Heart right ventricle (tissue), 16 donors: Measurements from ENCODE around the gene GREB1L. TPM values are rescaled to one million over a fixed set of nuclear protein-coding genes. Genes with fewer than 3 reads are reported as not detected.

ENCODE experiments used
- ATAC-seq, 8 donors: fragments of 200-7000 bp; cut with Tn5 transposase; one replicate each; pipeline ENCODE4 v1.9.1; 2020; ENCODE audit warnings: mild to moderate bottlenecking in 8 of 8, moderate library complexity in 8 of 8, moderate number of reproducible peaks in 1 of 8
- DNase-seq, 2 donors: peaks; one replicate each; pipeline ENCODE4 v3.0.0-alpha.2; 2020
- H3K27ac ChIP-seq, 10 donors: fragments of 200-600 bp; sonication (generic) in 2 of 10; one replicate each; pipeline versions ENCODE4 v1.5.0 to v1.8.0; 2020 to 2022; ENCODE audit warnings: mild to moderate bottlenecking in 3 of 10
- H3K27me3 ChIP-seq, 7 donors: fragments of 200-600 bp; one replicate each; pipeline ENCODE4 v1.8.0; 2021 to 2022; ENCODE audit warnings: mild to moderate bottlenecking in 2 of 7
- H3K36me3 ChIP-seq, 9 donors: fragments of 200-600 bp; sonication (generic) in 1 of 9; one replicate each; pipeline versions ENCODE4 v1.5.0 to v1.8.0; 2020 to 2022; ENCODE audit warnings: mild to moderate bottlenecking in 2 of 9
- H3K4me1 ChIP-seq, 9 donors: fragments of 200-600 bp; sonication (generic) in 1 of 9; one replicate each; pipeline versions ENCODE4 v1.5.0 to v1.8.0; 2020 to 2022; ENCODE audit warnings: mild to moderate bottlenecking in 4 of 9
- H3K4me3 ChIP-seq, 10 donors: fragments of 200-600 bp; sonication (generic) in 2 of 10; one replicate each; pipeline versions ENCODE4 v1.5.0 to v1.8.0; 2020 to 2022; ENCODE audit warnings: mild to moderate bottlenecking in 7 of 10, moderate library complexity in 2 of 10
- H3K9me3 ChIP-seq, 11 donors: fragments of 200-600 bp in 10 of 11; sonication (generic) in 2 of 11; one replicate each; pipeline versions ENCODE4 v1.5.0 to v1.8.0; 2013 to 2022; ENCODE audit warnings: mild to moderate bottlenecking in 2 of 11, control low read depth in 1 of 11, moderate library complexity in 1 of 11
- CTCF ChIP-seq, 9 donors: fragments of 200-600 bp; sonication (generic) in 2 of 9; IDR thresholded peaks; one replicate each; pipeline versions ENCODE4 v1.5.0 to v1.8.0; 2021 to 2022; ENCODE audit warnings: antibody characterized with exemption in 9 of 9, mild to moderate bottlenecking in 5 of 9, moderate library complexity in 1 of 9
- WGBS, 2 donors: extraction: QIAGEN DNeasy Blood & Tissue Kit; methylation state at CpG; one replicate each; pipeline ENCODE4 v1.1.7; 2013; ENCODE audit warnings: inconsistent platforms in 1 of 2; 5-methylcytosine and 5-hydroxymethylcytosine counted together
- intact Hi-C, 10 donors: fragments of 100-400 bp; cut with DNase I; formaldehyde crosslinking; loops; one replicate each; pipeline versions ENCODE4 v1.11.1 to v1.14.2; 2022
- polyA plus RNA-seq, 2 donors: library from polyadenylated mRNA; stranded (reverse); fragments of 200-250 nt; gene quantifications; one replicate each; pipeline ENCODE4 v1.2.3, GENCODE V29; 2013
- total RNA-seq, 10 donors: library from RNA; stranded (reverse); fragmentation: NEBNext Ultra II Directional in 3 of 10; extraction: Animal tissue kit (Norgen Biotek cat#: 25700) in 3 of 10; gene quantifications; one replicate each; pipeline versions ENCODE4 v1.2.1 to v1.2.4, GENCODE V29; 2021 to 2023
- donor health status: Arrhythmogenic right ventricular cardiomyopathy.
- donor health status: ischemic (EF 13 %, LVEDD 7.1; RV severe dilation, severe dysfunction).
- donor health status: healthy with polysubstance abuse.
- donor health status: DM: no; HTN: yes; CAD: no.
- donor health status: DM: no; HTN: no; CAD: no.
- donor health status: ischemic (EF 25% LVEDD 6.9; RV normal size, moderate dysfunction).
- donor health status: ischemic (EF 25% LVEDD 5.7; RV mildly dilated, moderate dysfunction).
- donor health status: healthy.
- donor health status: DM: yes; HTN: yes; CAD: no.
- donor health status: Ischemic cardiomyopathy.
- donor health status: ischemic (EF 35%, LVEDD 5.7; RV mildly dilated, moderate dysfunction).
- donor health status: nonischemic (EF 11% LVEDD 7.7; RV severe dilation, severe dysfunction).
- donor health status: DM: yes; HTN: yes; CAD: no.
- donor health status: PGD.
- donor health status: ischemic (EF 29% LVEDD 5.4; RV normal size, mild dysfunction).
- donor health status: nonischemic (EF 23%, LVEDD 6.1; RV moderate dilation, normal function).

Gene GREB1L
- total and polyA plus RNA-seq, 12 donors: 0.54 to 14.3 (median 10.9) TPM

- H3K4me1 ChIP-seq: no peaks in the 10 kb centered on the region
- intact Hi-C loops: loop anchor here in 2 of 10 donors (10.0 kb wide), 1 partner anchor 92 kb away; the partner anchor contains the start of gene GREB1L (in 2 of the 2)
- H3K4me3 ChIP-seq: no peak overlapping the region
- no peaks in the 10 kb centered on the region for H3K36me3 ChIP-seq
- no peak overlapping the region for H3K27ac ChIP-seq
- no peak for TF ChIP-seq CTCF (IDR thresholded peaks at IDR 0.05)
- no peaks in the 10 kb centered on the region for H3K27me3 ChIP-seq
- WGBS, 2 donors: 72 to 85% methylated on average over 2 of the region's 2 CpGs
- no peaks in the 10 kb centered on the region for H3K9me3 ChIP-seq
- DNase-seq (no peak), ATAC-seq (no peak)
Observed at GRCh38 chr18:21336846-21337245, 94.8 kb downstream of the GREB1L start.

GRCh38 chr18:21341141-21341540 lies 99.1 kb downstream of the GREB1L start:
- no peak overlapping the region for H3K27ac ChIP-seq
- TF ChIP-seq CTCF (IDR thresholded peaks at IDR 0.05): no peak
- H3K4me1 ChIP-seq: no peaks in the 10 kb centered on the region
- no peak overlapping the region for H3K4me3 ChIP-seq
- no peaks in the 10 kb centered on the region for H3K36me3 ChIP-seq
- 77 to 82% methylated on average over 2 of the region's 2 CpGs for WGBS, 2 donors
- H3K27me3 ChIP-seq: no peaks in the 10 kb centered on the region
- no peak for DNase-seq
- H3K9me3 ChIP-seq: no peaks in the 10 kb centered on the region
- ATAC-seq: no peak
- intact Hi-C loops: loop anchor here in 1 of 10 donors (10.0 kb wide), 1 partner anchor 54 kb away; no protein-coding TSS in a partner anchor

- WGBS, 2 donors: 36 to 38% methylated on average over 1 of the region's 1 CpG
- intact Hi-C loops: loop anchor here in 1 of 10 donors (10.0 kb wide), 1 partner anchor 52 kb away; no protein-coding TSS in a partner anchor
- Histone ChIP-seq H3K27ac (no peak overlapping the region), H3K9me3 (no peaks in the 10 kb centered on the region), H3K27me3 (no peaks in the 10 kb centered on the region), H3K4me1 (no peaks in the 10 kb centered on the region), H3K4me3 (no peak overlapping the region), H3K36me3 (no peaks in the 10 kb centered on the region)
- no peak for TF ChIP-seq CTCF (IDR thresholded peaks at IDR 0.05)
- DNase-seq (no peak), ATAC-seq (no peak)
Observed at GRCh38 chr18:21342372-21342771, 100.3 kb downstream of the GREB1L start.

GRCh38 chr18:21344860-21345259 lies 102.8 kb downstream of the GREB1L start:
- WGBS, 2 donors: 73 to 74% methylated on average over 1 of the region's 1 CpG
- Histone ChIP-seq H3K36me3 (no peaks in the 10 kb centered on the region), H3K27ac (no peak overlapping the region), H3K4me1 (no peaks in the 10 kb centered on the region), H3K9me3 (no peaks in the 10 kb centered on the region), H3K4me3 (no peak overlapping the region), H3K27me3 (no peaks in the 10 kb centered on the region)
- intact Hi-C loops: loop anchor here in 1 of 10 donors (10.0 kb wide), 1 partner anchor 50 kb away; no protein-coding TSS in a partner anchor
- TF ChIP-seq CTCF (IDR thresholded peaks at IDR 0.05): no peak
- ATAC-seq (no peak), DNase-seq (no peak)
